H9 (cell line): ENCODE measurements around the gene AKAP3. TPM values are rescaled to one million over a fixed set of nuclear protein-coding genes. Genes with fewer than 3 reads are reported as not detected.
A peak's percentile ranks its signal among the peaks of the same experiment; 100 is the strongest.

ENCODE experiments used
- DNase-seq: peaks from one replicate; pipeline ENCODE4 v3.0.0-alpha.2; 2017
- H2AFZ ChIP-seq: one replicate; pipeline ENCODE4 v1.6.1; 2013; ENCODE audit warnings: mild to moderate bottlenecking, low read length, control low read depth, moderate library complexity
- H2AK5ac ChIP-seq: 2 replicates; pipeline ENCODE4 v1.6.1; 2013; ENCODE audit warnings: low read length, control low read depth, mixed read lengths; ENCODE audit not compliant: insufficient read length
- H2BK120ac ChIP-seq: one replicate; pipeline ENCODE4 v1.6.1; 2013; ENCODE audit warnings: low read depth, mild to moderate bottlenecking, low read length, control low read depth, inconsistent platforms; ENCODE audit not compliant: poor library complexity, severe bottlenecking
- H2BK12ac ChIP-seq: 2 replicates; pipeline ENCODE4 v1.6.1; 2013; ENCODE audit warnings: low read length, control low read depth, mixed read lengths, low read depth; ENCODE audit not compliant: insufficient read length
- H2BK15ac ChIP-seq: 2 replicates; pipeline ENCODE4 v1.6.1; 2013; ENCODE audit warnings: low read depth, low read length, control low read depth
- H2BK20ac ChIP-seq: one replicate; pipeline ENCODE4 v1.6.1; 2013; ENCODE audit warnings: low read depth, mild to moderate bottlenecking, low read length, control low read depth, inconsistent platforms; ENCODE audit not compliant: poor library complexity, severe bottlenecking
- H2BK5ac ChIP-seq: 2 replicates; pipeline ENCODE4 v1.6.1; 2013; ENCODE audit warnings: low read length, control low read depth, mixed read lengths; ENCODE audit not compliant: insufficient read length
- H3K14ac ChIP-seq: 2 replicates; pipeline ENCODE4 v1.6.1; 2013; ENCODE audit warnings: low read length, control low read depth; ENCODE audit not compliant: insufficient read depth
- H3K18ac ChIP-seq: 2 replicates; pipeline ENCODE4 v1.6.1; 2013; ENCODE audit warnings: low read depth, mild to moderate bottlenecking, mixed read lengths, low read length, control low read depth; ENCODE audit not compliant: insufficient read length
- H3K23ac ChIP-seq: 2 replicates; pipeline ENCODE4 v1.6.1; 2013; ENCODE audit warnings: low read length, control low read depth, mixed read lengths, low read depth; ENCODE audit not compliant: insufficient read length
- H3K23me2 ChIP-seq: 2 replicates; pipeline ENCODE4 v1.6.1; 2013; ENCODE audit warnings: low read depth, mild to moderate bottlenecking, mixed read lengths, low read length, control low read depth; ENCODE audit not compliant: insufficient read length, poor library complexity, severe bottlenecking
- H3K27ac ChIP-seq: 2 replicates; pipeline ENCODE4 v1.5.1; 2013; ENCODE audit warnings: low read length, control low read depth, mixed read lengths, low read depth; ENCODE audit not compliant: insufficient read length
- H3K27me3 ChIP-seq: 2 replicates; pipeline ENCODE4 v1.6.1; 2013; ENCODE audit warnings: low read length, control low read depth, inconsistent platforms; ENCODE audit not compliant: insufficient read depth
- H3K4ac ChIP-seq: 2 replicates; pipeline ENCODE4 v1.6.1; 2013; ENCODE audit warnings: low read depth, mild to moderate bottlenecking, control low read depth, inconsistent platforms, low read length, moderate library complexity
- H3K4me1 ChIP-seq: 2 replicates; pipeline ENCODE4 v1.6.1; 2013; ENCODE audit warnings: low read length, control low read depth, inconsistent platforms; ENCODE audit not compliant: insufficient read depth
- H3K4me2 ChIP-seq: 2 replicates; pipeline ENCODE4 v1.6.1; 2013; ENCODE audit warnings: low read length, control low read depth, mixed read lengths; ENCODE audit not compliant: insufficient read length, insufficient read depth
- H3K56ac ChIP-seq: 2 replicates; pipeline ENCODE4 v1.6.1; 2013; ENCODE audit warnings: low read depth, mild to moderate bottlenecking, mixed read lengths, low read length, control low read depth; ENCODE audit not compliant: insufficient read length
- H3K79me1 ChIP-seq: 2 replicates; pipeline ENCODE4 v1.6.1; 2013; ENCODE audit warnings: low read depth, mild to moderate bottlenecking, moderate library complexity, low read length, control low read depth, inconsistent platforms; ENCODE audit not compliant: insufficient read depth, poor library complexity, severe bottlenecking
- H3K79me2 ChIP-seq: 2 replicates; pipeline ENCODE4 v1.6.1; 2013; ENCODE audit warnings: low read length, control low read depth, inconsistent platforms; ENCODE audit not compliant: insufficient read depth
- H3K9ac ChIP-seq: 2 replicates; pipeline ENCODE4 v1.6.1; 2013; ENCODE audit warnings: low read length, control low read depth, mixed read lengths; ENCODE audit not compliant: insufficient read length; ENCODE audit errors: extremely low read depth
- H3K9me3 ChIP-seq: one replicate; pipeline ENCODE4 v1.6.1; 2013; ENCODE audit warnings: low read depth, low read length, inconsistent platforms; ENCODE audit not compliant: control insufficient read depth
- H3T11ph ChIP-seq: one replicate; pipeline ENCODE4 v1.6.1; 2013; ENCODE audit warnings: mild to moderate bottlenecking, low read length, control low read depth, inconsistent platforms
- H4K20me1 ChIP-seq: one replicate; pipeline ENCODE4 v1.6.1; 2013; ENCODE audit not compliant: control insufficient read depth, insufficient read length, insufficient read depth
- H4K5ac ChIP-seq: 2 replicates; pipeline ENCODE4 v1.6.1; 2013; ENCODE audit warnings: low read depth, mild to moderate bottlenecking, mixed read lengths, low read length, control low read depth; ENCODE audit not compliant: insufficient read length
- H4K8ac ChIP-seq: replicated peaks from 2 replicates; pipeline ENCODE4 v1.6.1; 2013; ENCODE audit warnings: low read length, control low read depth, mixed read lengths, low read depth; ENCODE audit not compliant: insufficient read length
- H4K91ac ChIP-seq: 2 replicates; pipeline ENCODE4 v1.6.1; 2013; ENCODE audit warnings: low read depth, mild to moderate bottlenecking, moderate library complexity, mixed read lengths, low read length, control low read depth; ENCODE audit not compliant: insufficient read length
- H3K27ac Mint-ChIP-seq, 3 experiments: 2 replicates in 2 of 3; 3 replicates in 1 of 3; pipeline ENCODE4 v1.8.0; 2020 to 2021; ENCODE audit warnings: mixed read lengths in 3 of 3, mild to moderate bottlenecking in 1 of 3, moderate library complexity in 1 of 3
- H3K27me3 Mint-ChIP-seq: 2 replicates; pipeline ENCODE4 v1.8.0; 2021; ENCODE audit warnings: low read depth, mild to moderate bottlenecking, moderate library complexity, mixed read lengths
- H3K36me3 Mint-ChIP-seq, 3 experiments: 2 replicates in 2 of 3; 3 replicates in 1 of 3; pipeline ENCODE4 v1.8.0; 2020 to 2021; ENCODE audit warnings: low read depth in 3 of 3, mixed read lengths in 3 of 3; ENCODE audit not compliant: insufficient read depth in 1 of 3
- H3K4me1 Mint-ChIP-seq, 2 experiments: 2 replicates each; pipeline ENCODE4 v1.8.0; 2020; ENCODE audit warnings: mixed read lengths in 2 of 2
- H3K4me3 Mint-ChIP-seq, 2 experiments: 2 replicates in 1 of 2; 3 replicates in 1 of 2; pipeline ENCODE4 v1.8.0; 2020 to 2021; ENCODE audit warnings: mild to moderate bottlenecking in 2 of 2, mixed read lengths in 2 of 2, moderate library complexity in 1 of 2
- H3K9me3 Mint-ChIP-seq, 2 experiments: 2 replicates in 1 of 2; 3 replicates in 1 of 2; pipeline ENCODE4 v1.8.0; 2020; ENCODE audit warnings: mild to moderate bottlenecking in 2 of 2, mixed read lengths in 2 of 2, moderate library complexity in 1 of 2
- WGBS: extraction: QIAGEN DNeasy Blood & Tissue Kit; methylation state at CpG from one replicate; pipeline ENCODE4 v1.1.7; 2013; ENCODE audit warnings: missing lambda C conversion rate, low lambda C conversion rate, mixed read lengths; ENCODE audit not compliant: insufficient read length; ENCODE audit errors: extremely low coverage; 5-methylcytosine and 5-hydroxymethylcytosine counted together
- total RNA-seq: library from RNA; stranded (reverse); gene quantifications from 2 replicates; pipeline ENCODE4 v1.2.1, GENCODE V29; 2021
- TF ChIP-seq, protein P1 (sequence below): fragments of 200-600 bp; sonication (generic); conservative IDR thresholded peaks from 3 replicates; pipeline ENCODE4 v1.8.0; 2021; ENCODE audit warnings: antibody characterized with exemption, mild to moderate bottlenecking

The AKAP3 gene
- total RNA-seq, 1 experiment from 2014 or later = 1.3 TPM

DNA sequence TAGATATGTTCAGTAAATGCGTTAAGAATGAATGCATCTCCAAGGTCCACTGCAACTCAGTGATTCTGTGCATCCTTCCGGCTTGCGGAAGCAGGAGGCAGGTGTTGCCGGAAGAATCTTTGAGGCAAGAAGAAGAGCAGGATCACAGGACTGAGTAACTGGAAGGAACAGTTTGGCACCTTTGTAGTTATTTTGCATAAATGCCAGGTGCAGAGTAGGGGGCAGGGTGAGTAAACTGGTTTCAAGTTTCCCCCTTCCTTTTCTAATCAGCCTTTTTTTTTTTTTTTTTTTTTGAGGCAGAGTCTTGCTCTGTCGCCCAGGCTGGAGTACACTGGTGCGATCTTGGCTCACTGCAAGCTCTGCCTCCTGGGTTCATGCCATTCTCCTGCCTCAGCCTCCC, 64.6 kb downstream of the AKAP3 start:
- no peaks in the 10 kb centered on the region for H3K27me3 ChIP-seq
- Mint-ChIP-seq H3K4me1 (peaks cover 31 to 36% of the 10 kb centered on the region in 2 experiments), H3K36me3 (no peaks in the 10 kb centered on the region), H3K4me3 (no peak overlapping the region), H3K27ac (peak overlapping the region in 1 of 3 experiments; percentile 69; a peak in 1 of 7 replicates), H3K9me3 (no peaks in the 10 kb centered on the region; a peak in 1 of 5 replicates), H3K27me3 (peaks cover 8% of the 10 kb centered on the region)
- no peak overlapping the region for H3K4ac ChIP-seq
- H3K79me1 ChIP-seq = no peaks in the 10 kb centered on the region
- no peak overlapping the region for H2AK5ac ChIP-seq
- H2BK15ac ChIP-seq = no peak overlapping the region
- H3K79me2 ChIP-seq = no peaks in the 10 kb centered on the region
- H3K23ac ChIP-seq = peak overlapping the region; percentile 87
- H3K9me3 ChIP-seq = no peaks in the 10 kb centered on the region
- H2BK5ac ChIP-seq = no peak overlapping the region
- H2BK12ac ChIP-seq = no peak overlapping the region
- H4K20me1 ChIP-seq = no peaks in the 10 kb centered on the region
- no peak for DNase-seq
- no CpG with 5 or more reads among the region's 6 CpGs for WGBS
- H3K56ac ChIP-seq = no peak overlapping the region
- no peak overlapping the region for H3K9ac ChIP-seq
- no peak overlapping the region for H3T11ph ChIP-seq
- TF ChIP-seq, protein P1, sequence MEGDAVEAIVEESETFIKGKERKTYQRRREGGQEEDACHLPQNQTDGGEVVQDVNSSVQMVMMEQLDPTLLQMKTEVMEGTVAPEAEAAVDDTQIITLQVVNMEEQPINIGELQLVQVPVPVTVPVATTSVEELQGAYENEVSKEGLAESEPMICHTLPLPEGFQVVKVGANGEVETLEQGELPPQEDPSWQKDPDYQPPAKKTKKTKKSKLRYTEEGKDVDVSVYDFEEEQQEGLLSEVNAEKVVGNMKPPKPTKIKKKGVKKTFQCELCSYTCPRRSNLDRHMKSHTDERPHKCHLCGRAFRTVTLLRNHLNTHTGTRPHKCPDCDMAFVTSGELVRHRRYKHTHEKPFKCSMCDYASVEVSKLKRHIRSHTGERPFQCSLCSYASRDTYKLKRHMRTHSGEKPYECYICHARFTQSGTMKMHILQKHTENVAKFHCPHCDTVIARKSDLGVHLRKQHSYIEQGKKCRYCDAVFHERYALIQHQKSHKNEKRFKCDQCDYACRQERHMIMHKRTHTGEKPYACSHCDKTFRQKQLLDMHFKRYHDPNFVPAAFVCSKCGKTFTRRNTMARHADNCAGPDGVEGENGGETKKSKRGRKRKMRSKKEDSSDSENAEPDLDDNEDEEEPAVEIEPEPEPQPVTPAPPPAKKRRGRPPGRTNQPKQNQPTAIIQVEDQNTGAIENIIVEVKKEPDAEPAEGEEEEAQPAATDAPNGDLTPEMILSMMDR = no peak
- no peak overlapping the region for H3K14ac ChIP-seq
- H3K18ac ChIP-seq = no peak overlapping the region
- H2BK20ac ChIP-seq = no peak overlapping the region
- no peak overlapping the region for H4K91ac ChIP-seq
- no peak overlapping the region for H4K8ac ChIP-seq
- H4K5ac ChIP-seq = peak overlapping the region; percentile 67
- no peak overlapping the region for H3K4me2 ChIP-seq
- H2AFZ ChIP-seq = no peak overlapping the region
- H3K27ac ChIP-seq = no peak overlapping the region
- no peak overlapping the region for H2BK120ac ChIP-seq
- no peaks in the 10 kb centered on the region; the same call in 1 of the 2 replicates for H3K4me1 ChIP-seq
- H3K23me2 ChIP-seq = no peaks in the 10 kb centered on the region
